Ureter (tissue), 1 donor: ENCODE measurements around the gene VSTM2B. TPM values are rescaled to one million over a fixed set of nuclear protein-coding genes. Genes with fewer than 3 reads are reported as not detected.
"Not testable (repeated sequence)": the region's sequence is repeated elsewhere in the genome, so short reads cannot be mapped to it uniquely, and the experiment has no call there.

Experiments used
- DNase-seq: peaks from one replicate; pipeline ENCODE4 v3.0.0-alpha.2; 2020; ENCODE audit warnings: low spot score
- total RNA-seq: library from RNA; stranded (reverse); gene quantifications from one replicate; pipeline ENCODE4 v1.2.4, GENCODE V29; 2023
- donor health status: DM: yes; HTN: yes; CAD: no.

Gene VSTM2B
- total RNA-seq, 1 donor from 2014 or later, result not detected

- no peak for DNase-seq
Observed at GRCh38 chr19:29545866-29546582, 20.2 kb downstream of the VSTM2B start.

GRCh38 chr19:29546583-29547190 lies 20.9 kb downstream of the VSTM2B start:
- no peak for DNase-seq

- no peak for DNase-seq
Observed at GRCh38 chr19:29547361-29547960, 21.7 kb downstream of the VSTM2B start.

GRCh38 chr19:29547981-29548380 lies 22.2 kb downstream of the VSTM2B start:
- DNase-seq, result no peak

- no peak for DNase-seq
Observed at GRCh38 chr19:29548483-29549085, 22.8 kb downstream of the VSTM2B start.

- DNase-seq, result no peak
Observed at GRCh38 chr19:29549105-29550070, 23.6 kb downstream of the VSTM2B start.

- DNase-seq, result no peak
Observed at GRCh38 chr19:29550896-29551295, 25.1 kb downstream of the VSTM2B start.

- no peak for DNase-seq
Observed at GRCh38 chr19:29551774-29552173, 26.0 kb downstream of the VSTM2B start.

GRCh38 chr19:29552454-29553280 lies 26.9 kb downstream of the VSTM2B start:
- DNase-seq, result no peak

GRCh38 chr19:29554149-29554548 lies 28.4 kb downstream of the VSTM2B start:
- DNase-seq, result no peak

- not testable (repeated sequence) for DNase-seq
Observed at GRCh38 chr19:29559110-29559509, 33.3 kb downstream of the VSTM2B start.

- no peak for DNase-seq
Observed at GRCh38 chr19:29559743-29560142, 33.9 kb downstream of the VSTM2B start.

GRCh38 chr19:29560313-29561075 lies 34.7 kb downstream of the VSTM2B start:
- no peak for DNase-seq

- no peak for DNase-seq
Observed at GRCh38 chr19:29561601-29562000, 35.8 kb downstream of the VSTM2B start.

- no peak for DNase-seq
Observed at GRCh38 chr19:29562299-29563297, 36.8 kb downstream of the VSTM2B start.

GRCh38 chr19:29563486-29564101 lies 37.8 kb downstream of the VSTM2B start:
- DNase-seq, result no peak

- no peak for DNase-seq
Observed at GRCh38 chr19:29564574-29565005, 38.8 kb downstream of the VSTM2B start.

- no peak for DNase-seq
Observed at GRCh38 chr19:29565171-29565570, 39.4 kb downstream of the VSTM2B start.
